NCI-H82 (cell line): ENCODE measurements around the gene SPIN1.

Source experiments
- DNase-seq: peaks from one replicate; lab custom pipeline; 2025; lab: John Stamatoyannopoulos, UW

SPIN1 gene

DNA sequence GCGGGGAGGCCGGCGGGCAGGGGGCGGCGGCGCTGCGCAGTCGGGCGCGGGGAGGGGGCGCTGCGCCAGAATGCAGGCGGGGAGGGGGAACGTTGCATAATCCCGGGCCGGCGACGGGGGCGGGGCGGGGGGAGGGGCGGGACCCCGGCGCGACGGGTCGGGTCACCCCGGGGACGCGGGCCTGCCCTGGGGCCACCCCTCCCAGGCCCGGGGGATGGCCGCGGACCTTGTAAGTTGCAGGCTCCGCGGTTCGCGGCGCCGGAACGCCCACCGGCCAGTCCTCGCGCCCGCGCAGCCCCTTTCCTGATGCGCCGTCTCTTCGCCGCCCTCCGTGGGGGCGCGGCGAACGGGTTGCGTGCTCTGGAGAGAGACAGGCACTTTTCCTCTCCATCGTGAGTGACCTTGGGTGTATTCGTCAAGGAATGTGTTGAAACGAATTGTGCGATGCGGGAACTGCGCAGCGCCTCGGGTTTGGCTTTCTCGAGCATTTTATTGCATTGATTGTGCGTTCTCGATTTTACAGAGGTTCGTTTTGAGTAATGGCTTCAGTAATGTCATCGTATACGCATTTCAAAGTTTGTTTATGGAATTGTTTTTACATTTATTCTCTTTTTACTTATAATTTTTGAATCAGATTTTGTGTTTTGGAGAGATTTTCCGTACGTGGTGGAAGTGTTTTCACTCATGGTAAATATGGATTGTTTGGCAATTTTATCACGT is 802 bp downstream of the SPIN1 start:
- DNase-seq: peak; percentile 81

DNA sequence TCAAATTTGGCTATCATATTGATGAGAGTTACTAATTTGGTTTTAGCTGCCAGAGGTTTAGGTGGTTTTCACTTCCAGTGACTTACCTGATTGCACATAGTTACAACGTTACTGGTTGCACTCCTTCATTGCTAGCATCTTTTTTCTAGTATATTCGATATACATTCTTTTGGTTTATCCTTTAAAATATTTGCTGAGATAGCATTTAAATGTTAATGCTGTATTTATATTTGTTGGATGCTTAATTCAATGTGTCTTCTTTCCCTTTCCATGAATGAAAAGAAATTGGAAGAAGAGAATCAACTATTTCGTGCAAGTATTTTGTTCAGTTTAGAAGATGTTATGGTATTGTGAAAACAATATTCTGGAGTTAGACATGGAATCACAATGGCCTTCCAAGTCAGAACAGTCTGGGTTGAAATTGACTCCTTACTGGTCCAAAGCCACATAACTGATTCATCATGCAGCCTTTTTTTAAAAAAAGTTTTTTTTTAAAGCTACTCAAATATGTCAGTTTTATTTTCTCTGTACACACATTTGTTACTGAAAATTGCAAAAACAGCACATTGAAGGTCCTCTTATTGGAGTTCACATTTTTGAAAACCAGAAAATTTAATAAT is 2.2 kb downstream of the SPIN1 start:
- no peak for DNase-seq

DNA sequence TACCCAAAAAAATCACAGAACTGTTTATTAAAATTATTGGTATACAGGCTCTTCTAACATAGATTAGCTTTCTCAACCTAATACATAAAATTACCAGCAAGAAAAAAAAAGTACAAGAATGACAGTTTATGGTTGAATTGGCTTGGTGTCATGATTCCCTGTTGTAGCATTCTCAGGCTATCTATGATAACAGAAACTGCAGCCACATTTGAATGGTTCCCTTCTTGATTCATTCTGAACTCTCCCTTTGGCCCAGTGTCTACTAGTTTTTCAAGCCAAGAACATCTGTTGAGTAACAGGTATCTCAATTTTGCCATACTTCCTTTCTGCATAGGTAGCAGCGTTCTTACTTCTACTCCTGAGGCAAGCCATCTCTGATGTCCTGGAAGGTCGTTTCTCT is 3.0 kb downstream of the SPIN1 start:
- no peak for DNase-seq

DNA sequence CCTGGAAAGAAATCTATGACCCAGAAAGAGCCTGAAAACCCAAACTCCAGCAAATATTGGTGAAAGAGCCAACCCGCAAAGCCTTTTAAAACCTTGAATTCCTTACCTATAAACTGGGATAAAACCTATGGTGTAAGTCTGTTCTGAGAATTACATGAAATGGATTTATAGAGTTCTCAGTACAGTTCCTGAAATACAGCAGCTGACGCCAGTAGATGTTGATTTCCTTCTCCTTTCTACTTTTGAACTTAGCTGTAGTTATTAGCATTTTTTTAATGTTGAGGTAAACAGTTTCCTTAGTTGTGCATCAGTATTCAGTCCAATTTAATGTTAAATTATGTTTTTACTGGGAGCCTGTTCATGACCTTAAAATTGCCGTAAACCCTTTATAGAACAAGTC is 3.7 kb downstream of the SPIN1 start:
- no peak for DNase-seq

DNA sequence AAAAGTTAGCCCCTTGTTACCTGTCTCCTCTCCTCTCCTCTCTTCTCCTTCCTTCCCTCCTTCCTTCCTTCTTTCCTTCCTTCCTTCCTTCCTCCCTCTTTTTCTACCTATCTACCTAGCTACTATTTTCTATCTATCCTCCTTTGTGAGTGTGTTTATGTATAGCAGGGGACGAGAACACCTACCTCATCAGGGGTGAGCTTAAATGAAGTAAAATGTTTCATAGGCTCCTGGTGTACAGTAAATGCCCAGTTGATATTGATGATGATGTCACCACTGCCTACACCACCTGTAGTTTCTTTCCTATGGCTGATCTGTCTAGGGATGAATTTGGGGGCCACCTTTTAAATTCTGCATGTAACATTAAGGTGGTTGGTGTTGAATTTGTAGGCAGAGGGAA is 4.3 kb downstream of the SPIN1 start:
- no peak for DNase-seq

DNA sequence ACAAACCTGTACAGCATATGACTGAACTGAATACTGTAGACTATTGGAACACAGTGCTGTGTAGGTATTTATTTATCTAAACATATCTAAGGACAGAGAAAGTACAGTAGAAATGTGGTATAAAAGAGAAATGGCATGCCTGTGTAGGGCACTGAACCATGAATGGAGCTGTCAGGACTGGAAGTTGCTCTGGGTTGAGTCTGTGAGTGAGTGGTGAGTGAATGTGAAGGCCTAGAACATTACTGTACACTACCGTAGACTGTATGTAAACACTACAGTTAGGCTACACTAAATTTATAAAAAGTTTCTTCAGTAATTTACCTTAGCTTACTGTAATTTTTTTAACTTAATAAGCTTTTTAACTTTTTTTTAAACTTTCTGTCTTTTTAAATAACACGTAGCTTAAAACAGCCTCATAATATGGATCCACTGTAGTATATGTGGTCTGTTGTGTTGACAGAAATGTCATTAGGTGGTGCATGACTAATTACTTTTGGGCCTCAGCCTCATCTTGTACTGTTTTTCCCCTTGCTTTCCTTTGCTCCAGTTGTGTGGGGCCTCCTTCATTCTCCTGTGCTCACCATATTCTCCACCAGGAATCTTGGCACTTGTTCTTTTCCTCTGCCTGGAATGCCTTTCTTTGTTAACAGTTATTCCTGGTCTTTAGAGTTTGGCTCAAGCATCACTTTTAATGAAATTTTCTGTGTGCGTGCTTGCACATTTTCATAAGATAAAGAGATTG is 8.8 kb downstream of the SPIN1 start:
- DNase-seq: no peak

DNA sequence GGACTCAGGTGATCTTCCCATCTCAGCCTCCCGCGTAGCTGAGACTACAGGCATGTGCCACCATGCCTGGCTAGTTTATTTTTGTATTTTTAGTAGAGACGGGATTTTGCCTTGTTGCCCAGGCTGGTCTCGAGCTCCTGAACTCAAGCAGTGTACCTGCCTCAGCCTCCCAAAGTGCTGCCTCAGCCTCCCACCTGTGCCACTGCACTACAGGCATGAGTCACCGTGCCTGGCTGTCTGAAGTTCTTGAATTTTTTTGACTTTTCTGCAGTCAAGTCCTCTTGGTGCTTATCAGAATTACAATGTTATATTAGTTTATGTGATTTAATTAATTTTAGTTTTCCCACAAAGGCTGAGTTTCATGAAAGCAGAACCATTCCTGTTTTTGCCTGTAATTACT is 9.8 kb downstream of the SPIN1 start:
- DNase-seq: no peak

DNA sequence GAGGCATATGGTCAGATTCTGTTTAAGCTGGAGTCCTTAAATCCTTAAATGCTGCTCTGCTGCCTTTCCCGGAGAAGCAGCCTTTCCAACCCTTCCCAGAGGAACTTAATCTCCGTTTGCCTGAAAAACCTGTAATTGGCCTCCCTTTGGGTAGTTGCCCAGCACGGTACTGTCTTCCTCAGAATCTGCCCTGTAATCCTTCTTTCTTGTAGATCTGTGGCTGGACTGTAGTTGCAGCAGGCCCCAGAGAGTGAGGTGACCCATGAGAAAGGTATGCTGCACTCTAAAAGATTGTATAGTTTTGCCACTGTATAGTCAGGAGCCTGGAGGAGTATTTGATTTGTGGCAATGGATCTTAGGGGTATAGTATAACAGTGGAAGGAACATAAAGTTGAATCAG is 11.7 kb downstream of the SPIN1 start:
- peak; percentile 92 for DNase-seq

DNA sequence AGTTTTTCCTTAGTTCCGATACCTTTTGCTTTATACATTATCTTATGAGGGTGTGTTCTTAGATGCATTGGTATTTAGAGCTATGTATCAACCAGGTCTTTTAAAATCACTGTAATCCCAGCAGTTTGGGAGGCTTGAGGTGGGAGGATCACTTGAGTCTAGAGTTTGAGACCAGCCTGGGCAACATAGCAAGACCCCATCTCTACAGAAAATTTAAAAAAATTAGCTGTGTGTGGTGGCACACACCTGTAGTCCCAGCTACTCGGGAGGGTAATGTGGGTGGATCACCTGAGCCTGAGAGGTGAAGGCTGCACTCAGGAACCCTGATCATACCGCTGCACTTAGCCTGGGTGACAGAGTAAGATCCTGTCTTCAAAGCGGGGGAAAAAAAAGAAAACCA is 15.1 kb downstream of the SPIN1 start:
- no peak for DNase-seq

DNA sequence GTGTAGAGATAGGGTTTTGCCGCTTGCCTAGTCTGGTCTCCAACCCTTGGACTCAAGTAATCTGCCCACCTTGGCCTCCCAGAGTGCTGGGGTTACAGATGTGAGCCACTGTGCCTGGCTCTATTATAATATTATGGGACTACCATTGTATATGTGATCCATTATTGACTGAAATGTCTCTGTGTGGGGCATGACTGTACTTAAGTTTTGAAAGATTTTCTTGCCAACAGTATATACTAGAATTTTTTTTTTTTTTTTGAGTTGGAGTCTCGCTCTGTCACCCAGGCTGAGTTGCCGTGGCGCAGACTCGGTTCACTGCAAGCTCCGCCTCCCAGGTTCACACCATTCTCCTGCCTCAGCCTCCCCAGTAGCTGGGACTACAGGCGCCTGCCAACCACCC is 17.8 kb downstream of the SPIN1 start:
- DNase-seq: no peak

DNA sequence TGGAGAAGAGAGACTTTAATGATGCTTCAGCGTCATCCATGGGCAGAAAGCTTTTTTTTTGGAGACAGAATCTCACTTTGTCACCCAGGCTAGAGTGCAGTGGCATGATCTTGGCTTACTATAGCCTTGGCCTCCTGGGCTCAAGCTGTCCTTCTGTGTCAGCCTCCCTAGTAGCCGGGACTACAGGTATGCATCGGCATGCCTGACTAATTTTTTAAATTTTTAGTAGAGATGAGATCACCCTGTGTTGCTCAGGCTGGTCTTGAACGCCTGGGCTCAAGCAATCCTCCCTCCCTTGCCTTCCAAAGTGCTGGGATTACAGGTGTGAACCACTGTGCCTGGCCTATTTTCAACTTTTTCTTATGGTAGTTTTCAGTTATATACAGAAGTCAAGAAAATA is 23.2 kb downstream of the SPIN1 start:
- DNase-seq: no peak

DNA sequence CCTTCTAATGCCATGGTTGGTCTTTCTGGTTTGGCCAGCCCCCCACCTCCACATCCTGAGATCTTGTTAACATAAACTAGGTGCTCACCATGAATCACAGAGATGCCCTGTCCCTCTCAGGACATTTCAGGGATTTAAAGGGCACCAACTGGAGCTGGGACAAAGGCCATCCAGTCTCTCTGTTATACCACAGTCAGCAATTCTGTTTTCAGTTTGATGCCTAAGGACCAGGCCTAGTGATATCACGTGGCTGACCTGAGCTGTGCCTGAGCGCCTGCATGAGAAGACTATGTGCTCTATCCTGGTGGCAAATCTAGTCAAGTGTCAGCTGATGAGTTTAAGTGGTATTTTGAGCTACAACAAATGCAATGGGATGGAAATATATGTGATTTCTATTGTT is 26.1 kb downstream of the SPIN1 start:
- DNase-seq: no peak

DNA sequence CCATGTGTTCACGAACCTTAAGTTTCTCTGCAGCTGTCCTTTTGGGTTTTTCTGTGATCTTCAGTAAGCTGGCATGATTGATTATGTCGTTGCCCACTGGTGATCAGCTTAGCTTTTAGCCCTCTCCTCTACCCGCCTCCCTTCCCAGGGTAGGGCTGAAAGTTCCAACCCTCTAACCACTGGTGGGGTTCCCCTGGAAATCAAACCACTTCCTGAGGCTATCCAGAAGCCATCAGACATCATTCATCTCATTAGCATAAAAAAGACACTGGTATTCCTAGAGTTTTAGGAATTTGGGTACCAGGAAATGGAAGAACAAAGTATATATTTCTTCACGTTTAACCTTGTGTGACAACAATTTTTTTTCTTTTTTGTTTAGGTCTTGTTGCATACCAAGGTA is 29.8 kb downstream of the SPIN1 start:
- DNase-seq: peak; percentile 7

DNA sequence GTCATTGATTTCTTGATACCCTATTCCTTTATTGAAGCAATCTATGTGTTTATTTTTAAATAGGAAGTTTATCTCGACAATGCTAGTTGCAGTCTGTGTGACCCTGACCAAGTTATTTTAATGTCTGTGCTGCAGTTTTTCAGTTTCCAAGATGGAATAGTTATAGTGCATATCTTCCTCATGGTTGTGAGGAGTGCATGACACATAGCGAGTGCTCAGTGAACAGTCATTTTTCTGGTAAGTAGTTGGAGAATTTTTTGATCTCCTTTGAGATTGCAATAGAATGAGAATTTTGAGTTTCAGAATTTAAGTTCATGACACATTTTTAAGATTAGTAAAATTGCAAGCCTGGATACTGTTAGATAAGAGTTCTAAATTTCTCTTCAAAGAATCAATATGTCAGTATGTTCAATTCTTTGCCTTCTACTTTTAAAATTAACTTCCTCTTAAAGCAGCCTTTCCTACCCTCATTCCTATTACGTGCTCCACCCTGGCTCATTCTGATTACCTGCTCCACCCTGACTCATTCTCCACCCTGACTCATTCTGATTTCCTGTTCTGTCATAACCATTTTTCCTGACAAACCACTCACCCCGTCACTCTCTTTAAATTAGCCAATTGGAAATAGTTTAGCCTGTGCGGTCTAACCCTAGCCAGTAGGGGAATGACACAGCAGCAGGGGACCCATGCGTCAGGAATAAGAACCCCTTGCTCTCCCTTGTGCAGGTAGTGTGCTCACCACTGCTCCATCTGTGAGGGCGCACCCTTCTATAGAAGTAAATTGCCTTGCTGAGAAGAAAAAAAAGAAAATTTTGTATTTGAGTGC is 30.7 kb downstream of the SPIN1 start:
- DNase-seq: no peak

DNA sequence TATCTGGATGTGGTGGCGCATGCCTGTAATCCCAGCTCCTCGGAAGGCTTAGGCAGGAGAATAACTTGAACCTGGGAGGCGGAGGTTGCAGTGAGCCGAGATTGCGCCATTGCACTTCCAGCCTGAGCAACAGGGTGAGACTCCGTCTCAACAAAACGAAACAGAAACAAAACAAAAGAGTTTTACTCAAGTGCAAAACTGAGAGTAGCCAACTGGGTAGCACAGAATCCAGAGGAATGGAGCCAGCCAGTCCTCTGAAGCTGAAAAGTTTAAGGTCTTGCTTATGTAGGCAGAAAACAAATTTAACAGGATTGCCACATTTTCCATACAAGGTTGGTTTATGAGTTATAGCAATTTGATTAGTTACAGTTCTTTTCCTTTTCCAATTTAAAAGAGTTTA is 32.0 kb downstream of the SPIN1 start:
- DNase-seq: no peak

DNA sequence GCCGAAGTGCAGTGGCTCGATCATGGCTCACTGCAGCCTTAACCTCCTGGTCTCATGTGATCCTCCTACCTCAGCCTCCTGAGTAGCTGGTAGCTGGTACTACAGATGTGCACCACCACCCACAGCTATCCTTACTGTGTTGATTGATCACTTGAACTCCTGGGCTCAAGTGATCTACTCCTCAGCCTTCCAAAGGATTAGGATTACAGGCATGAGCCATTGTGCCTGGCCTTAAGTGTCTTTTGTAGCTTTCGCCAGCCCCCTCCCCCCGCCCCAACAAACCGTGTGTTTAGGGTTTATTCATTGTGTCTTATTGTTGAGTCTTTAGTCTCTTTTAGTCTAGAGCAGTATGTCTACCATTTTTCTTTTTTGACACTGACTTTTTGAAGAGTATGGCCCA is 33.1 kb downstream of the SPIN1 start:
- DNase-seq: peak; percentile 73

DNA sequence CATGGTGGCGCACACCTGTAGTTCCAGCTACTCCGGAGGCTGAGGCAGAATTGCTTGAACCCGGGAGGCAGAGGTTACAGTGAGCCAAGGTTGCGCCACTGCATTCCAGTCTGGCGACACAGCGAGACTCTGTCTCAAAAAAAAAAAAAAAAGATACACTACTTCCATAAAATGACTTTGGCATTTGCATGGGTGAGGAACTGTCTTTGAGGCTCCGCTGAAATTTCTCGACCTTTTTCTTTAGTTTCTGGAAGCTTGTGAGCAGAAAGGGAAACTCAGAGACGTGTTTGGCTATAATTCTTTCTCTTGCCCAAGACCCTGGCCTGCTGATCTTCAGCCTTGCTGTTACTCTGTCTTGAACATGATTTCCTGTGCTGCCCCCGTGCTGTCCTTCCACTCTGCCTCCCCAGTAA is 37.3 kb downstream of the SPIN1 start:
- no peak for DNase-seq

DNA sequence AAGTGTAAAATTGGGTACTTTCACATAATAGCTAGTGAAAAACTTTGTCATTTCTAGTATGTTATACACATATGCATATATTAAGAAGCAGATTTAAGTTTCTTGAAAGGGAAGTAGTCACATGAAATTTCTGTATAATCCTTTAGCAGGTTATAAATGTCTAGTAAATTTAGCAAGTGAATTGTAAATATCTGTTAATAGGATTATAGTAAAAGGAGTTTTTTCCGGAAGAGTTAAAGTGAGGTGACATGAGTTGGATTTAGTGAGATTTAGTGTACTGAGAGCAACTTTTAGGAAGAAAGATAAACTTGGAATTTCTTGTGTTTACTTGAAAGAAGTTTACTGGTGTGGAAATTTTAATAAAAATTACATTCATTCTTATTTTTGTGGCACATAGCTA is 38.4 kb downstream of the SPIN1 start:
- no peak for DNase-seq

DNA sequence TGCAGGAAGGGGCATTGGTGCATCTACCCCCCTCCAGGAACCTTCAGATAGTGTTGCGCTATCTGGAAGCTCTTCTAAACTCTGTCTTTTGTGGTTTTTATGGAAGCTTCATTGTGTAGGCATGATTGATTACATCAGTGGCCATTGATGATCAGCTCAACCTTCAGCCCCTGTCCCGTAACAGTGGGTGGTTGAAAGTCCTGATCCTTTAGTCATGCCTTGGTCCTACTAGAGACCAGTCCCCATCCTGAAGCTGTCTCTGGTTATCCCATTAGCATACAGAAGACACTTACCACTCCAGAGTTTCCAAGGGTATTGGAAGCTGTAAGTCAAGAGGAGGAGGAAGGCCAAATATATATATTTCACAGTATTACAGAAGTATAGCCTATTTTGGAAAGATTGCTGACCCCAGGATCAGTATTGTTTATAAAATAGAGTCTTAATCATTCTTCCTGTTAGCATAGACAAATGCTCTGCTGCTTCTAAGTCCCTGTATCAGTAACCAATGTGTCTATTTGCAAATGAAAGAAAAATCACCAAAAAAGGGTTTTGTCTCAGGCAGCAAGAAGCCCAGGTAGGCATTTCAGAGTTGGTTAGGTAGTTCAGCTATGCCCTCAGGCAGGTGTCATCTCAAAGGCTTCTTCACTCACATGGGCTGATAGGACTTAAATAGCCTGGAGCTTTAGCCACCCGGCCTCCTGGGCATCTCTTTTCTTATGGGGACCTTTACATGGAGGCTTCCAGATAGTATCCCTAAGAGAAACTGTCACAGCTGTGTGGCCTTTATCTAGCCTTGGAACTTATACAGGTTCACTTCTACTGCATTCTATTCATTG is 41.6 kb downstream of the SPIN1 start:
- no peak for DNase-seq

DNA sequence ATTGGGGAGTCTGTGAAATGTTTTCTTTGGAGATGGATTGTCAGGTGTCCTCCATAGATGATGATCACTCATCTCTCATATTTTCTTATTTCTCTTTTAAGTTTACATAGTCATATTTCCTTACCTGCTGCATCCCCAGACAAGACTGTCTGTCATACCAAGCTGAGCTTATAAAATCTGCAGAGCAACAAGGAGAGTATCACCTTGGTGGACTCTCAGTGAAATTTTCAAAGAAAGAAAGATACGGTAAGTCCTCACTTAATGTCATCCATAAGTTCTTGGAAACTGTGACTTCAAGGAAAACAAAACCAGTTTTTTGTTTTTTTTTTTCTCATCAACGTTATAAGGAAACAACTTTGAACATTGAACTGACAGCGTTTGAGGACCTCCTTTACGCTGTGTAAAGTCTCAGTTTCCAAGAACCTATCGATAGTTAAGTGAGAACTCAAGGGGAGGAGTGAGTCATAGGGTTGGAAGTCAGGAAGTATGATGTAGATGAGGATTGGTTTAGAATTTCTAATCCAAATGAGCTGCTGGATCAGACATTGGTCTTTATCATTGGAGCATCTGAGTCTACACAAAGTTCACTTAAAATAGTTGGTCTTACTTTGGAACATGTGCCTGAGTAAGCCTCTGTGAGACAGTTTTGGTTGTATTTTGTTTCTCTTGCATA is 45.5 kb downstream of the SPIN1 start:
- no peak for DNase-seq

DNA sequence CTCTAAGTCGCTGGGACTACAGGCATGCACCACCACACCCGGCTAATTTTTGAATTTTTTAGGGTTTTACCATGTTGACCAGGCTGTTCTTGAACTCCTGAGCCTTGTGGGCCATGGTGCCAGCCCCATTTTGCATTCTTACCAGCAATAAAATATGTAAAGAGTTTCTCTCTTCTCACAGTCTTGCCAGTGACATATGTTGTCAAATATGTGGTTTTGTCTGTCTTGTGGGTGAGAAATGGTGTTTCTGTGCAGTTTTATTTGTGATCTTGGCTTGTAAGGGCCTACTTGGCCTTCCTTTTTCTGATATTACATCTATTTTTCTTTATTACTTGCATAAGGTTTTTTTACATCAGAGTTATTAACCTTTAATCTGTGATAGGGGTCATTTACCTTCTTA is 47.1 kb downstream of the SPIN1 start:
- DNase-seq: no peak
